Activated B cell treated with CpG ODN at 0.5 μM for 24 hours (primary cell): ENCODE results near the gene SYT1. TPM values are rescaled to one million over a fixed set of nuclear protein-coding genes. Genes with fewer than 3 reads are reported as not detected.

Source experiments
- ATAC-seq: fragments of 200-7000 bp; cut with Tn5 transposase; one replicate; pipeline ENCODE4 v1.10.0; 2021; ENCODE audit warnings: low read depth, mild to moderate bottlenecking, moderate library complexity
- CTCF ChIA-PET: fragments of 350-600 bp; sonication (Branson Sonifier 250); formaldehyde crosslinking; loops from one replicate; lab custom pipeline; 2021; ENCODE audit warnings: antibody characterized with exemption; lab: Charles Lee
- POLR2A ChIA-PET: fragments of 350-600 bp; sonication (Branson Sonifier 250); formaldehyde crosslinking; loops from one replicate; lab custom pipeline; 2021; ENCODE audit warnings: antibody characterized with exemption; lab: Charles Lee
- DNase-seq: peaks from one replicate; pipeline ENCODE4 v3.0.0; 2022
- H3K27ac Mint-ChIP-seq: one replicate; pipeline ENCODE4 v1.8.0; 2020; ENCODE audit warnings: mixed read lengths
- H3K27me3 Mint-ChIP-seq: one replicate; pipeline ENCODE4 v1.8.0; 2021; ENCODE audit warnings: mixed read lengths
- H3K36me3 Mint-ChIP-seq: one replicate; pipeline ENCODE4 v1.8.0; 2021; ENCODE audit warnings: low read depth, mixed read lengths
- H3K4me1 Mint-ChIP-seq: one replicate; pipeline ENCODE4 v1.8.0; 2021; ENCODE audit warnings: mixed read lengths
- H3K4me3 Mint-ChIP-seq: one replicate; pipeline ENCODE4 v1.8.0; 2020; ENCODE audit warnings: mild to moderate bottlenecking, mixed read lengths
- H3K9me3 Mint-ChIP-seq: one replicate; pipeline ENCODE4 v1.8.0; 2020; ENCODE audit warnings: mixed read lengths
- intact Hi-C: fragments of 100-400 bp; cut with micrococcal nuclease; formaldehyde crosslinking; loops from one replicate; pipeline ENCODE4 v1.15.1; 2024
- total RNA-seq: library from RNA; stranded (reverse); gene quantifications from 2 replicates; pipeline ENCODE4 v1.2.3, GENCODE V29; 2022
- TF ChIP-seq, protein P1 (sequence below): fragments of 200-600 bp; IDR thresholded peaks from one replicate; pipeline ENCODE4 v1.8.0; 2022; ENCODE audit warnings: antibody characterized with exemption, mild to moderate bottlenecking

Gene SYT1
- total RNA-seq, 1 donor from 2014 or later: 0.49 TPM

GRCh38 chr12:79302162-79302814, 437.7 kb downstream of the SYT1 start:
- no peaks in the 10 kb centered on the region for H3K27me3 Mint-ChIP-seq
- ATAC-seq: no peak
- CTCF ChIA-PET: no interaction called here

DNA sequence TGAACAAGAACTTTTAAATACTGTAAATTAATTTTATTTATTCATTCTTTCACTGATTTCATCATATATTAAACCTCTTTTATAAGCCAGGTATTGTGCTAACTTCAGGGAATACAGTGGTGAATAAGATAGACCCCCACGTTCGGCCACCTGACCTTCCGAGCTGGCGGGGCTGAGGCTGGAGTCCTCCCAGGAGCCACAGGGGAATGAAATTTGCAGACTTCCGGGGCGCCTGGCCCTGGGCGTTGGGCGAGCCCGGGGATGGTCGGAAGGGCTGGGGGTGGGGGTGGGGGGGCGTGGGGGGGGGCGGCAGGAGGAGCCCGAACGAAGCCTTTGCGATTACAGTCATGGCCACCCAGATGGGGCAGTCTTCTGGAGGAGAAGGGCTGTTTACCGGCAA, 442.8 kb downstream of the SYT1 start:
- TF ChIP-seq, protein P1, sequence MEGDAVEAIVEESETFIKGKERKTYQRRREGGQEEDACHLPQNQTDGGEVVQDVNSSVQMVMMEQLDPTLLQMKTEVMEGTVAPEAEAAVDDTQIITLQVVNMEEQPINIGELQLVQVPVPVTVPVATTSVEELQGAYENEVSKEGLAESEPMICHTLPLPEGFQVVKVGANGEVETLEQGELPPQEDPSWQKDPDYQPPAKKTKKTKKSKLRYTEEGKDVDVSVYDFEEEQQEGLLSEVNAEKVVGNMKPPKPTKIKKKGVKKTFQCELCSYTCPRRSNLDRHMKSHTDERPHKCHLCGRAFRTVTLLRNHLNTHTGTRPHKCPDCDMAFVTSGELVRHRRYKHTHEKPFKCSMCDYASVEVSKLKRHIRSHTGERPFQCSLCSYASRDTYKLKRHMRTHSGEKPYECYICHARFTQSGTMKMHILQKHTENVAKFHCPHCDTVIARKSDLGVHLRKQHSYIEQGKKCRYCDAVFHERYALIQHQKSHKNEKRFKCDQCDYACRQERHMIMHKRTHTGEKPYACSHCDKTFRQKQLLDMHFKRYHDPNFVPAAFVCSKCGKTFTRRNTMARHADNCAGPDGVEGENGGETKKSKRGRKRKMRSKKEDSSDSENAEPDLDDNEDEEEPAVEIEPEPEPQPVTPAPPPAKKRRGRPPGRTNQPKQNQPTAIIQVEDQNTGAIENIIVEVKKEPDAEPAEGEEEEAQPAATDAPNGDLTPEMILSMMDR: no peak
- Mint-ChIP-seq H3K9me3 (no peaks in the 10 kb centered on the region), H3K4me3 (no peak overlapping the region), H3K27ac (no peak overlapping the region), H3K4me1 (no peaks in the 10 kb centered on the region), H3K36me3 (no peaks in the 10 kb centered on the region), H3K27me3 (no peaks in the 10 kb centered on the region)
- ChIA-PET POLR2A (no interaction called here), CTCF (no interaction called here)
- intact Hi-C loops: loop anchor here (5.0 kb wide), 1 partner anchor 570 kb away; no protein-coding TSS in a partner anchor
- ATAC-seq (no peak), DNase-seq (no peak)

More at GRCh38 chr12:79302162-79302814, 437.7 kb downstream of the SYT1 start:
- TF ChIP-seq, protein P1: no peak
- POLR2A ChIA-PET: no interaction called here
- Mint-ChIP-seq H3K27ac (no peak overlapping the region), H3K9me3 (no peaks in the 10 kb centered on the region), H3K36me3 (no peaks in the 10 kb centered on the region), H3K4me1 (no peaks in the 10 kb centered on the region), H3K4me3 (no peak overlapping the region)
- intact Hi-C loops: no loop called here
- DNase-seq: no peak

GRCh38 chr12:79309039-79309438, 444.5 kb downstream of the SYT1 start:
- Mint-ChIP-seq H3K27ac (no peak overlapping the region), H3K9me3 (no peaks in the 10 kb centered on the region), H3K27me3 (no peaks in the 10 kb centered on the region), H3K4me1 (no peaks in the 10 kb centered on the region), H3K36me3 (no peaks in the 10 kb centered on the region), H3K4me3 (no peak overlapping the region)
- TF ChIP-seq, protein P1: no peak
- DNase-seq: no peak
- no peak for ATAC-seq
- POLR2A ChIA-PET: no interaction called here
- intact Hi-C loops: loop anchor here (5.0 kb wide), 1 partner anchor 572 kb away; no protein-coding TSS in a partner anchor
- CTCF ChIA-PET: no interaction called here

- ChIA-PET CTCF (no interaction called here), POLR2A (no interaction called here)
- Mint-ChIP-seq H3K9me3 (no peaks in the 10 kb centered on the region), H3K27ac (no peak overlapping the region), H3K36me3 (no peaks in the 10 kb centered on the region), H3K4me1 (no peaks in the 10 kb centered on the region), H3K4me3 (no peak overlapping the region), H3K27me3 (no peaks in the 10 kb centered on the region)
- TF ChIP-seq, protein P1: no peak
- intact Hi-C loops: no loop called here
- ATAC-seq: no peak
- no peak for DNase-seq
These were observed 452.7 kb downstream of the SYT1 start for GRCh38 chr12:79317179-79317847.

DNA sequence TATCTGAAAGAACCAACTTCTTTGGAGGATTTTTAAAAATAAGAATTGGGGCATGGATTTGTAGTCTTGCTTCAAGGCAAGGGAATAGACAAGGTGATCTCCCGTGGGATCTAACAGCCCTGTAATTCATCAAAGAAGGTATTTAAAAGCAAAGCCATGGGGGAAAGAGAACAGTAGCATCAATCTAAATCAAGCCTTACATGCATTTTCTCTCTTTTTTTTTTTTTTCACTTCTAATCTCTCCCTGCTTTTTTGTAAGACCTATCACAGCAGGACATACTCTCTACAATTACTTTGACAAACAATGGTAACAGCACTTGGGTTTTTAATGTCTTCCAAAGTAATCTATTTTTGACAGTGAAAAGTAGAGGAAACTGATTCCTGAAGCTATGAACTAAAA, 458.3 kb downstream of the SYT1 start:
- ATAC-seq (no peak), DNase-seq (no peak)
- Mint-ChIP-seq H3K27me3 (no peaks in the 10 kb centered on the region), H3K4me1 (no peaks in the 10 kb centered on the region), H3K9me3 (no peaks in the 10 kb centered on the region), H3K4me3 (no peak overlapping the region), H3K36me3 (no peaks in the 10 kb centered on the region), H3K27ac (no peak overlapping the region)
- intact Hi-C loops: no loop called here
- CTCF ChIA-PET: no interaction called here
- POLR2A ChIA-PET: no interaction called here
- TF ChIP-seq, protein P1: no peak
